ENCODE results near the gene DNAJA4. TPM values are rescaled to one million over a fixed set of nuclear protein-coding genes. Genes with fewer than 3 reads are reported as not detected.

Gene DNAJA4
- total and polyA plus RNA-seq, 2 of the 13 experiments (the other 11 are each of a cell fraction or from before 2014, with no cell fraction given): not detected

DNA sequence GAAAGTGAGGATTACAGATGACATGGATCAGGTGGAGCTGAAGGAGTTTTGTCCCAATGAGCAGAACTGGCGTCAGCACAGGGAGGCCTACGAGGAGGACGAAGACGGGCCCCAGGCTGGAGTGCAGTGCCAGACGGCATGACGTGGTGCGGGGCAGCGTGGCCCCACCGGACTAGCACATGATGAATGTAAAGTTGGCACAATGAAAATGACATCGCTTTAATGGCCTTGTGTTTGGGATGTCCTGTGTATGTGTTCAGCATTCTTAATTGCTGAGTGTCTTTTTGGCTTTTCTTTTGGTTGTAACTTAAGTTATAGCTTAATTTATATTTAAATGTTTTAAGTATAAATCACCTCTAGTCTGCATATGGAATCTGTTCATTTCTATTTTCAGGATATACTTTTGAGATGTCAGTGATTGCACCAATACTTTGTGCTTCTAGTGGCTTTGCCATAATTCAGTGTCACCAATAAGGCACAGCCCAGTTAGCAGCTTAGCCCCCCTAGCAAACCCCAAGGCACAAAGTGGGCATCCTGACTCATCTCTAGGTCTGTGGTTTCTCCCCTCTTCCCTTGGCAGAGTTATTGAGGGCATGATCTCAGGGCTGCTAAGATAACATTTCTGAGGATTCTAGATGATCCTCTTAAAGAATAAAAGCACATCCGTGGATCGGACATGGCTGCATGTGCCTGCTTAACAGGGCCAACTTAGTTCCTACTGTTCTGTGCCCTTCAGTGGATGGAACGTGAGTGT lies 16.1 kb downstream of the DNAJA4 start:
- FAIRE-seq (no peak), ATAC-seq (no peak), DNase-seq (ENCODE audit: low spot score) (no peak)
- POLR2A ChIA-PET: interaction anchor here (1.2 kb wide), 1 partner anchor 19 kb away, joined by 4 read pairs; the partner anchor contains the start of gene SKIC8
- Histone ChIP-seq H3K4me3 (replicated peaks in 1 of 3; ENCODE audit: insufficient read depth in 1 of 3, low read depth in 2 of 3, low read length in 3 of 3) (no peak overlapping the region), H2AFZ (ENCODE audit: low read length) (no peak overlapping the region), H3K9ac (ENCODE audit: insufficient read depth, low read depth, low read length) (no peak overlapping the region), H3K79me2 (ENCODE audit: insufficient read depth, low read length) (no peaks in the 10 kb centered on the region), H4K20me1 (ENCODE audit: insufficient read depth, low read length) (no peaks in the 10 kb centered on the region), H3K36me3 (replicated peaks in 1 of 2; ENCODE audit: control insufficient read depth in 1 of 2, insufficient read depth in 2 of 2, low read length in 2 of 2) (peaks cover 6 to 31% of the 10 kb centered on the region in 2 experiments), H3K9me3 (ENCODE audit: low read length) (no peaks in the 10 kb centered on the region), H3K27me3 (ENCODE audit: control insufficient read depth in 1 of 2, insufficient read depth in 2 of 2, low read length in 2 of 2) (no peaks in the 10 kb centered on the region), H3K4me1 (ENCODE audit: insufficient read depth, low read length) (no peaks in the 10 kb centered on the region), H3K27ac (ENCODE audit: extremely low read length, insufficient read depth, low read length) (no peak overlapping the region), H3K4me2 (ENCODE audit: low read depth, low read length) (no peak overlapping the region)
- intact Hi-C loops (cut with micrococcal nuclease; ENCODE audit: unreplicated experiment): no loop called here
- WGBS (ENCODE audit: low lambda C conversion rate): 95% methylated on average over 13 of the region's 13 CpGs
- in situ Hi-C loops (cut with HindIII; ENCODE audit: extremely low pct_ligation_motif_present, low pct_unique_long_range_greater_than_20kb): no loop called here
- CTCF ChIA-PET (ENCODE audit: low intra/inter-chr PET ratio, low total read pairs): no interaction called here
- BruUV-seq (replicated peaks): no TSS peak
- TF ChIP-seq SYNCRIP (IDR thresholded peaks at IDR 0.05; ENCODE audit: insufficient read depth, low read depth, low read length) (no peak), IRX3 (CRISPR knock-in tag; IDR thresholded peaks at IDR 0.05; ENCODE audit: borderline replicate concordance, low read depth) (no peak), PITX1 (CRISPR knock-in tag; IDR thresholded peaks at IDR 0.05) (no peak)

DNA sequence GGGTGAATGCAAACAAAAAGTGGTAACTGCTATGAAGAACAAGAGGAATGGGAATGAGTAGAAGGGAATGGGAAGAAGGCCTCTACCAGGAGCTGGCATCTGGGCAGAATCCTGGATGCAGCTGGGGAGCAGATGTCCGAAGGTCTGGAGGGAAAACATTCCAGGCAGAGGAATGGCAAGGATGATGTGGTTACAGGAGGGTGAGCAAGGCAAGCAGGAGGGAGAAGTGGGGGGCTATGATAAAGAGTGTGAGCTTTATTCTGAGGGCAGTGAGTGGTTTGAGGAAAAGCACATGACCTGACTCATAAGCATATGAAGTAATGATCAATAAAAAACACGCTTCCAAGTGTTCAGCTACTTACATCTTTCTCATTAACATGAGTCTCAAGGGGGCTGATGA lies 18.0 kb downstream of the DNAJA4 start:
- Histone ChIP-seq H3K79me2 (ENCODE audit: insufficient read depth, low read length) (no peaks in the 10 kb centered on the region), H2AFZ (ENCODE audit: low read length) (no peak overlapping the region), H3K27me3 (ENCODE audit: control insufficient read depth in 1 of 2, insufficient read depth in 2 of 2, low read length in 2 of 2) (no peaks in the 10 kb centered on the region), H3K36me3 (replicated peaks in 1 of 2; ENCODE audit: control insufficient read depth in 1 of 2, insufficient read depth in 2 of 2, low read length in 2 of 2) (peaks cover 9 to 49% of the 10 kb centered on the region in 2 experiments), H3K9ac (ENCODE audit: insufficient read depth, low read depth, low read length) (no peak overlapping the region), H3K9me3 (ENCODE audit: low read length) (no peaks in the 10 kb centered on the region), H3K4me1 (ENCODE audit: insufficient read depth, low read length) (no peaks in the 10 kb centered on the region), H3K4me3 (replicated peaks in 1 of 3; ENCODE audit: insufficient read depth in 1 of 3, low read depth in 2 of 3, low read length in 3 of 3) (no peak overlapping the region), H3K4me2 (ENCODE audit: low read depth, low read length) (no peak overlapping the region), H3K27ac (ENCODE audit: extremely low read length, insufficient read depth, low read length) (no peak overlapping the region), H4K20me1 (ENCODE audit: insufficient read depth, low read length) (no peaks in the 10 kb centered on the region)
- in situ Hi-C loops (cut with HindIII; ENCODE audit: extremely low pct_ligation_motif_present, low pct_unique_long_range_greater_than_20kb) (no loop called here), intact Hi-C loops (cut with micrococcal nuclease; ENCODE audit: unreplicated experiment) (no loop called here)
- BruUV-seq (replicated peaks): no TSS peak
- ATAC-seq: no peak
- ChIA-PET CTCF (ENCODE audit: low intra/inter-chr PET ratio, low total read pairs) (no interaction called here), POLR2A (no interaction called here)
- DNase-seq (ENCODE audit: low spot score): no peak
- no peak for FAIRE-seq
- TF ChIP-seq ETV6 (CRISPR knock-in tag; conservative IDR thresholded peaks at IDR 0.05): no peak
- TF ChIP-seq RFX3 (CRISPR knock-in tag; IDR thresholded peaks at IDR 0.05): no peak
- no peak for TF ChIP-seq ZNF558 (CRISPR knock-in tag; IDR thresholded peaks at IDR 0.05; ENCODE audit: borderline replicate concordance)
- no peak for TF ChIP-seq ZNF383 (CRISPR knock-in tag; IDR thresholded peaks at IDR 0.05; ENCODE audit: borderline replicate concordance)
- TF ChIP-seq SP2 (CRISPR knock-in tag; IDR thresholded peaks at IDR 0.05): no peak
- TF ChIP-seq, protein P1, sequence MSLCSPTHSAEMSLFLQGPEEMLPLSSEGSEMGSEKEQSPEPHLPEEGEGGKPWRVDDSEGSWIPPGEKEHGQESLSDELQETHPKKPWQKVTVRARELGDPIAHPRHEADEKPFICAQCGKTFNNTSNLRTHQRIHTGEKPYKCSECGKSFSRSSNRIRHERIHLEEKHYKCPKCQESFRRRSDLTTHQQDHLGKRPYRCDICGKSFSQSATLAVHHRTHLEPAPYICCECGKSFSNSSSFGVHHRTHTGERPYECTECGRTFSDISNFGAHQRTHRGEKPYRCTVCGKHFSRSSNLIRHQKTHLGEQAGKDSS (CRISPR knock-in tag; IDR thresholded peaks at IDR 0.05; ENCODE audit: borderline replicate concordance, low read depth): no peak
- no peak for TF ChIP-seq MAFF (IDR thresholded peaks at IDR 0.05; ENCODE audit: low read depth, low read length)
- TF ChIP-seq DPF2 (CRISPR knock-in tag; IDR thresholded peaks at IDR 0.05; ENCODE audit: borderline replicate concordance, low read depth): no peak
- no peak for TF ChIP-seq ZNF777 (CRISPR knock-in tag; IDR thresholded peaks at IDR 0.05)
- TF ChIP-seq, protein P2, sequence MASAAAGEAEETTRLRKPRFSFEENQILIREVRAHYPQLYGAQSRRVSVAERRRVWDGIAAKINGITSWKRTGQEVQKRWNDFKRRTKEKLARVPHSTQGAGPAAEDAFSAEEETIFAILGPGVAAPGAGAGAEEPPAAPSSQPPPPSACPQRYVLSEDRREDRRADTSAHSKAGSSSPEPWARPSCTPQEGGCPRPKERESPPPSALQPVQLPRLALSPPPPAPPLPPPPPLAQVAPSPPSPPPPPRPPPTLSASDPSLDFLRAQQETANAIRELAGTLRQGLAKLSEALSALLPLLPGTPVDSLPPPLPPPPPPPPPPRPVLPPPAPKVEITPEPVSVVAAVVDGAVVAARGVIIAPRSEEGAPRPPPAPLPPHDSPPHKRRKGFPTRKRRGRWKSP (CRISPR knock-in tag; IDR thresholded peaks at IDR 0.05): no peak
- TF ChIP-seq SIX1 (CRISPR knock-in tag; IDR thresholded peaks at IDR 0.05; ENCODE audit: borderline replicate concordance): no peak
- TF ChIP-seq MEF2D (CRISPR knock-in tag; IDR thresholded peaks at IDR 0.05): no peak
- WGBS (ENCODE audit: low lambda C conversion rate): 99% methylated on average over 2 of the region's 2 CpGs

Measured in HepG2 (cell line).